ENCODE measurements around the gene DCAF8. TPM values are rescaled to one million over a fixed set of nuclear protein-coding genes. Genes with fewer than 3 reads are reported as not detected.

The DCAF8 gene
- total and polyA plus RNA-seq, 2 experiments from 2014 or later: 55.0 to 104 TPM

- Histone ChIP-seq H3K27me3 (ENCODE audit: insufficient read depth) (no peaks in the 10 kb centered on the region), H3K9me2 (ENCODE audit: insufficient read depth) (no peaks in the 10 kb centered on the region), H4K20me1 (replicated peaks; ENCODE audit: insufficient read depth) (peaks cover 26% of the 10 kb centered on the region), H3K4me2 (peak overlapping the region; percentile 65), H3K4me3 (no peak overlapping the region), H3F3A (replicated peaks; ENCODE audit: low read depth) (peaks cover 12% of the 10 kb centered on the region), H3K79me2 (replicated peaks; ENCODE audit: insufficient read depth) (peaks cover 41% of the 10 kb centered on the region), H3K36me3 (ENCODE audit: insufficient read depth) (peaks cover 30% of the 10 kb centered on the region), H3K27ac (ENCODE audit: low read depth) (no peak overlapping the region), H2AFZ (no peak overlapping the region), H3K4me1 (ENCODE audit: insufficient read depth) (peaks cover 54% of the 10 kb centered on the region)
- ATAC-seq (peak; percentile 16), DNase-seq (ENCODE audit: low spot score) (peak; percentile 50)
- no peaks in the 10 kb centered on the region for H3K9me3 Mint-ChIP-seq
- peak overlapping the region; percentile 4; the same call in 1 of the 2 replicates for H3K27ac Mint-ChIP-seq
- TF ChIP-seq REST (IDR thresholded peaks at IDR 0.05; ENCODE audit: unreplicated experiment) (no peak), JUNB (IDR thresholded peaks at IDR 0.05; ENCODE audit: unreplicated experiment) (no peak), EZH2phosphoT487 (IDR thresholded peaks at IDR 0.05; ENCODE audit: unreplicated experiment) (no peak), CTCF (conservative IDR thresholded peaks at IDR 0.05; ENCODE audit: low read depth in 2 of 2) (no peak), ZNF114 (CRISPR knock-in tag; IDR thresholded peaks at IDR 0.05) (no peak), EZH2 (IDR thresholded peaks at IDR 0.05; ENCODE audit: low read depth, unreplicated experiment) (no peak), CREB1 (CRISPR knock-in tag; IDR thresholded peaks at IDR 0.05; ENCODE audit: low read depth) (no peak), ZNF462 (CRISPR knock-in tag; IDR thresholded peaks at IDR 0.05) (no peak), ETS1 (IDR thresholded peaks at IDR 0.05) (no peak), STAT1 (IDR thresholded peaks at IDR 0.05; ENCODE audit: unreplicated experiment) (no peak), NANOG (IDR thresholded peaks at IDR 0.05; ENCODE audit: borderline replicate concordance) (no peak), POLR2AphosphoS5 (IDR thresholded peaks at IDR 0.05; ENCODE audit: low read depth) (no peak), ZNF331 (CRISPR knock-in tag; IDR thresholded peaks at IDR 0.05; ENCODE audit: low read depth) (no peak)
- H3K4me1 Mint-ChIP-seq: peaks cover 61% of the 10 kb centered on the region
- peaks cover 58% of the 10 kb centered on the region for H3K36me3 Mint-ChIP-seq (ENCODE audit: low read depth)
- peaks cover 26% of the 10 kb centered on the region for H3K27me3 Mint-ChIP-seq (ENCODE audit: insufficient read depth, low read depth, poor library complexity)
- peak overlapping the region; percentile 1; the same call in 1 of the 3 replicates for H3K4me3 Mint-ChIP-seq
Observed at GRCh38 chr1:160209321-160210046, 52.9 kb downstream of the DCAF8 start.

Data from GM23338 (cell line).